GM12878 (cell line): Measurements from ENCODE around the gene RASGRF2.

Experiments used
- BCL11A ChIP-seq: IDR thresholded peaks from 2 replicates; pipeline ENCODE4 v1.6.1; 2011; ENCODE audit warnings: low read depth, low read length
- CHD4 ChIP-seq: fragments of 200-600 bp; sonication (generic); IDR thresholded peaks from 2 replicates; pipeline ENCODE4 v1.6.1; 2016; ENCODE audit warnings: mild to moderate bottlenecking
- CTCF ChIP-seq, 3 experiments: IDR thresholded peaks in 2 of 3; conservative IDR thresholded peaks in 1 of 3; 2 replicates each; pipeline ENCODE4 v1.5.1; 2011; ENCODE audit warnings: low read depth in 3 of 3, low read length in 3 of 3, mild to moderate bottlenecking in 3 of 3, control low read depth in 2 of 3, moderate library complexity in 2 of 3, inconsistent platforms in 1 of 3, mixed read lengths in 1 of 3; ENCODE audit not compliant: control insufficient read depth in 2 of 3, insufficient read depth in 1 of 3; ENCODE audit errors: extremely low read depth in 1 of 3
- FOS ChIP-seq: IDR thresholded peaks from 3 replicates; pipeline ENCODE4 v1.6.1; 2011; ENCODE audit warnings: borderline replicate concordance; ENCODE audit not compliant: insufficient read length; ENCODE audit errors: extremely low read depth
- PKNOX1 ChIP-seq: fragments of 450-650 bp; IDR thresholded peaks from 2 replicates; pipeline ENCODE4 v1.6.1; 2016; ENCODE audit warnings: mild to moderate bottlenecking
- POLR2AphosphoS2 ChIP-seq: IDR thresholded peaks from 2 replicates; pipeline ENCODE4 v1.6.1; 2011; ENCODE audit warnings: low read depth, mild to moderate bottlenecking, low read length, improper control_type of control experiment, moderate library complexity
- POLR2AphosphoS5 ChIP-seq: IDR thresholded peaks from 2 replicates; pipeline ENCODE4 v1.6.1; 2011; ENCODE audit warnings: mild to moderate bottlenecking, low read length, inconsistent platforms
- SIN3A ChIP-seq: IDR thresholded peaks from 2 replicates; pipeline ENCODE4 v1.6.1; 2012; ENCODE audit warnings: low read depth, low read length, improper control_type of control experiment
- SMC3 ChIP-seq: IDR thresholded peaks from 2 replicates; pipeline ENCODE4 v1.6.1; 2011; ENCODE audit warnings: low read length, improper control_type of control experiment, borderline replicate concordance
- SP1 ChIP-seq: IDR thresholded peaks from one replicate; pipeline ENCODE4 v1.6.1; 2011; ENCODE audit warnings: low read depth, low read length
- USF1 ChIP-seq: IDR thresholded peaks from 2 replicates; pipeline ENCODE4 v1.6.1; 2011; ENCODE audit warnings: borderline replicate concordance, low read depth, mild to moderate bottlenecking, moderate library complexity, mixed read lengths, low read length; ENCODE audit not compliant: insufficient read depth; ENCODE audit errors: extremely low read length
- ZBED1 ChIP-seq: IDR thresholded peaks from 2 replicates; pipeline ENCODE4 v1.6.1; 2016; ENCODE audit warnings: borderline replicate concordance
- ZNF274 ChIP-seq: IDR thresholded peaks from one replicate; pipeline ENCODE4 v1.8.0; 2011; ENCODE audit not compliant: insufficient read length, insufficient read depth

- TF ChIP-seq PKNOX1, result no peak
- TF ChIP-seq CTCF (IDR thresholded peaks at IDR 0.05 in 2 of 3, conservative IDR thresholded peaks at IDR 0.05 in 1 of 3; ENCODE audit: control insufficient read depth in 2 of 3, extremely low read depth in 1 of 3, insufficient read depth in 1 of 3, low read depth in 3 of 3, low read length in 3 of 3), result no peak
- TF ChIP-seq BCL11A, result no peak
- TF ChIP-seq POLR2AphosphoS2, result no peak
- no peak for TF ChIP-seq FOS
- TF ChIP-seq POLR2AphosphoS5, result no peak
- no peak for TF ChIP-seq SIN3A
- no peak for TF ChIP-seq SP1
- TF ChIP-seq USF1, result no peak
- no peak for TF ChIP-seq SMC3
- TF ChIP-seq CHD4, result no peak
- no peak for TF ChIP-seq ZNF274
- TF ChIP-seq ZBED1, result no peak
Observed at GRCh38 chr5:80998590-80998979, 38.4 kb downstream of the RASGRF2 start.
